Right renal pelvis (tissue), 4 donors: ENCODE data around the gene CCDC174. TPM values are rescaled to one million over a fixed set of nuclear protein-coding genes. Genes with fewer than 3 reads are reported as not detected.
"Not testable (repeated sequence)": the region's sequence is repeated elsewhere in the genome, so short reads cannot be mapped to it uniquely, and the experiment has no call there.

Experiments used
- DNase-seq, 4 donors: peaks; one replicate each; pipeline ENCODE4 v3.0.0-alpha.2; 2013; ENCODE audit warnings: low read depth in 4 of 4, low spot score in 3 of 4, missing footprints in 1 of 4
- polyA plus RNA-seq, 4 donors: library from polyadenylated mRNA; unstranded; fragments of 120-200 nt; gene quantifications; one replicate each; pipeline ENCODE4 v1.2.1, GENCODE V29; 2013; ENCODE audit not compliant: insufficient read length in 4 of 4

Gene CCDC174
- polyA plus RNA-seq, 4 donors: 31.9 to 38.5 (median 35.0) TPM

- peak in 1 of 4 donors; percentile 54 for DNase-seq
Measured at GRCh38 chr3:14649466-14649865, 2.1 kb upstream of the CCDC174 start.

- no peak for DNase-seq
Measured at GRCh38 chr3:14650193-14650592, 1.4 kb upstream of the CCDC174 start.

- DNase-seq: not testable (repeated sequence)
Measured at GRCh38 chr3:14652360-14652907, 872 bp downstream of the CCDC174 start.

GRCh38 chr3:14657579-14657978, 6.0 kb downstream of the CCDC174 start:
- DNase-seq: no peak

GRCh38 chr3:14658978-14659377, 7.4 kb downstream of the CCDC174 start:
- no peak for DNase-seq

GRCh38 chr3:14660942-14661341, 9.4 kb downstream of the CCDC174 start:
- no peak for DNase-seq

- no peak for DNase-seq
Measured at GRCh38 chr3:14663396-14664135, 12.0 kb downstream of the CCDC174 start.

- DNase-seq: no peak
Measured at GRCh38 chr3:14664170-14664569, 12.6 kb downstream of the CCDC174 start.

- no peak for DNase-seq
Measured at GRCh38 chr3:14672588-14672987, 21.0 kb downstream of the CCDC174 start.

GRCh38 chr3:14674841-14675240, 23.3 kb downstream of the CCDC174 start, which contains the start of gene C3orf20:
Gene C3orf20, plus strand, starts transcription at chr3:14675141. Its CDS starts 7,573 bp downstream, at chr3:14682714.
- no peak for DNase-seq

- DNase-seq: no peak
Measured at GRCh38 chr3:14676881-14677280, 25.3 kb downstream of the CCDC174 start.

- no peak for DNase-seq
Measured at GRCh38 chr3:14678015-14678503, 26.5 kb downstream of the CCDC174 start.

- DNase-seq: no peak
Measured at GRCh38 chr3:14680115-14680514, 28.6 kb downstream of the CCDC174 start.

- no peak for DNase-seq
Measured at GRCh38 chr3:14680716-14681115, 29.2 kb downstream of the CCDC174 start.

- DNase-seq: no peak
Measured at GRCh38 chr3:14684447-14684846, 32.9 kb downstream of the CCDC174 start.

GRCh38 chr3:14685179-14685578, 33.6 kb downstream of the CCDC174 start:
- peak in 1 of 4 donors; percentile 3 for DNase-seq

GRCh38 chr3:14687360-14687759, 35.8 kb downstream of the CCDC174 start:
- no peak for DNase-seq

GRCh38 chr3:14688525-14688924, 37.0 kb downstream of the CCDC174 start:
- DNase-seq: no peak

GRCh38 chr3:14689247-14689980, 37.9 kb downstream of the CCDC174 start:
- DNase-seq: no peak

- no peak for DNase-seq
Measured at GRCh38 chr3:14691239-14691638, 39.7 kb downstream of the CCDC174 start.

GRCh38 chr3:14691719-14692118, 40.2 kb downstream of the CCDC174 start:
- no peak for DNase-seq
